ENCODE data around the gene CNTN3.

DNA sequence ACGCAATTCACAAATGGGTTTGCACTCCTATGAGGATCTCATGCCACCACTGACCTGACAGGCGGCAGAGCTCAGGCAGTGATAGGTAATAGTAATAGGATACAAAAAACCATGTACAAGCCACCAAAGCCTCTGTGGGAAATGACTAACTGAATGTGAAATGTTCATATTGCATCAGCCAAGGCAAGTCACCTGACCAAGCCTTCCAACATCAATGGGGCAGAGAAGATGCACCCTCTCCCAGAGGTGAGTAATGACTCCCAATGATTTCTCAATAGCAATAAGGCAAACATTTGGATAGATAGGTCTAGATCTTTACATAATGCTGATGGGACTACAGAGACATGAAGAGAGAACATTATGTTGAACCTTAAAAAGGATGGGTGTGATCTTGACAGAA, 14.9 kb downstream of the CNTN3 start:
- TF ChIP-seq CTCF (IDR thresholded peaks at IDR 0.05; ENCODE audit: insufficient read depth, low read length, poor library complexity, severe bottlenecking) (no peak), EZH2phosphoT487 (conservative IDR thresholded peaks at IDR 0.05; ENCODE audit: low read length) (no peak)
